Suprapubic skin (tissue), 3 donors: Measurements from ENCODE around the gene CEP63.

Experiments
- CTCF ChIP-seq, 2 donors: fragments of 200-600 bp in 1 of 2; fragments of 450-650 bp in 1 of 2; sonication (generic) in 1 of 2; IDR thresholded peaks; one replicate each; pipeline ENCODE4 v1.5.1; 2016 to 2019; ENCODE audit warnings: antibody characterized with exemption in 2 of 2, mild to moderate bottlenecking in 1 of 2, moderate library complexity in 1 of 2
- POLR2AphosphoS5 ChIP-seq, 3 donors: sonication (generic); formaldehyde crosslinking; IDR thresholded peaks; one replicate each; pipeline ENCODE4 v1.6.1; 2017; ENCODE audit warnings: antibody characterized with exemption in 3 of 3

- TF ChIP-seq CTCF (IDR thresholded peaks at IDR 0.05) (no peak), POLR2AphosphoS5 (IDR thresholded peaks at IDR 0.05) (no peak)
Observed at GRCh38 chr3:134527037-134527436, 41.2 kb downstream of the CEP63 start.
